ENCODE measurements around the gene SPRED2.
A peak's percentile ranks its signal among the peaks of the same experiment; 100 is the strongest.

Gene SPRED2

GRCh38 chr2:65438137-65438899, 5.9 kb upstream of the SPRED2 start:
- no peak for DNase-seq

- no peak for DNase-seq
Measured at GRCh38 chr2:65437392-65438135, 5.2 kb upstream of the SPRED2 start.

- DNase-seq, result no peak
Measured at GRCh38 chr2:65436824-65437221, 4.4 kb upstream of the SPRED2 start.

GRCh38 chr2:65436169-65436823, 3.9 kb upstream of the SPRED2 start:
- peak; percentile 88 to 93 (median 92) for DNase-seq

- DNase-seq, result peak; percentile 78 to 91 (median 82)
Measured at GRCh38 chr2:65435625-65436168, 3.3 kb upstream of the SPRED2 start.

- DNase-seq, result no peak
Measured at GRCh38 chr2:65434592-65435241, 2.3 kb upstream of the SPRED2 start.

GRCh38 chr2:65431421-65432226, 775 bp downstream of the SPRED2 start:
- DNase-seq, result peak; percentile 50 to 67 (median 64)

- DNase-seq, result peak; percentile 74 to 84 (median 76)
Measured at GRCh38 chr2:65430603-65431420, 1.6 kb downstream of the SPRED2 start.

- DNase-seq, result peak in 1 of 4 experiments; percentile 72
Measured at GRCh38 chr2:65429786-65430602, 2.4 kb downstream of the SPRED2 start.

- no peak for DNase-seq
Measured at GRCh38 chr2:65427532-65427931, 4.9 kb downstream of the SPRED2 start.

GRCh38 chr2:65425276-65425675, 7.1 kb downstream of the SPRED2 start:
- DNase-seq, result peak; percentile 23 to 70 (median 47)

GRCh38 chr2:65424391-65424790, 8.0 kb downstream of the SPRED2 start:
- DNase-seq, result no peak

- no peak for DNase-seq
Measured at GRCh38 chr2:65421432-65421748, 11.0 kb downstream of the SPRED2 start.

- peak; percentile 79 to 90 (median 84) for DNase-seq
Measured at GRCh38 chr2:65420712-65421431, 11.5 kb downstream of the SPRED2 start.

GRCh38 chr2:65417509-65418085, 14.8 kb downstream of the SPRED2 start:
- DNase-seq, result no peak

GRCh38 chr2:65416945-65417344, 15.5 kb downstream of the SPRED2 start:
- DNase-seq, result no peak

GRCh38 chr2:65416321-65416720, 16.1 kb downstream of the SPRED2 start:
- DNase-seq, result no peak

GRCh38 chr2:65415091-65415490, 17.3 kb downstream of the SPRED2 start:
- DNase-seq, result no peak

- DNase-seq, result no peak
Measured at GRCh38 chr2:65413610-65414009, 18.8 kb downstream of the SPRED2 start.

Data from suppressor macrophage (primary cell).